HepG2 (cell line): ENCODE results near the gene CAMK2D.

Source experiments
- CCAR2 ChIP-seq: fragments of 200-400 bp; formaldehyde crosslinking; optimal IDR thresholded peaks from 2 replicates; pipeline ENCODE3; 2018; ENCODE audit warnings: low read depth, mild to moderate bottlenecking, low read length, moderate library complexity
- CTCF ChIP-seq: sonication (generic); formaldehyde crosslinking; IDR thresholded peaks from 2 replicates; pipeline ENCODE4 v1.5.0; 2020; ENCODE audit warnings: mild to moderate bottlenecking, missing genetic modification reagents, moderate library complexity
- EZH2 ChIP-seq: conservative IDR thresholded peaks from 2 replicates; pipeline ENCODE4 v1.6.1; 2012; ENCODE audit warnings: mild to moderate bottlenecking, low read depth, low read length, moderate library complexity
- HMG20A ChIP-seq: IDR thresholded peaks from 2 replicates; pipeline ENCODE4 v1.6.1; 2016; ENCODE audit warnings: borderline replicate concordance
- HNRNPLL ChIP-seq: fragments of 200-400 bp; formaldehyde crosslinking; IDR thresholded peaks from 2 replicates; pipeline ENCODE4 v1.6.1; 2017; ENCODE audit warnings: mild to moderate bottlenecking, low read depth, low read length; ENCODE audit not compliant: poor library complexity, severe bottlenecking
- JUNB ChIP-seq: sonication (generic); formaldehyde crosslinking; IDR thresholded peaks from 2 replicates; pipeline ENCODE4 v1.8.0; 2022; ENCODE audit warnings: missing genetic modification reagents, mild to moderate bottlenecking, borderline replicate concordance
- KMT2B ChIP-seq: IDR thresholded peaks from 2 replicates; pipeline ENCODE4 v1.6.1; 2016; ENCODE audit warnings: missing genetic modification reagents, missing compliant biosample characterization
- MAFK ChIP-seq, 2 experiments: IDR thresholded peaks in 1 of 2; conservative IDR thresholded peaks in 1 of 2; 2 replicates each; pipeline ENCODE4 v1.6.1; 2011; ENCODE audit warnings: improper control_type of control experiment in 2 of 2, low read length in 2 of 2
- RBM22 ChIP-seq: fragments of 200-400 bp; formaldehyde crosslinking; optimal IDR thresholded peaks from 2 replicates; pipeline ENCODE3; 2017; ENCODE audit warnings: mild to moderate bottlenecking, low read length, moderate library complexity
- RXRB ChIP-seq: IDR thresholded peaks from 2 replicates; pipeline ENCODE4 v1.6.1; 2016; ENCODE audit warnings: borderline replicate concordance, missing genetic modification reagents, missing compliant biosample characterization
- TCF7L2 ChIP-seq: IDR thresholded peaks from 2 replicates; pipeline ENCODE4 v1.6.1; 2011; ENCODE audit warnings: mild to moderate bottlenecking, low read depth, low read length, moderate library complexity
- ZZZ3 ChIP-seq: sonication (generic); formaldehyde crosslinking; IDR thresholded peaks from 2 replicates; pipeline ENCODE4 v1.4.0; 2020; ENCODE audit warnings: missing genetic modification reagents, mild to moderate bottlenecking, borderline replicate concordance

- TF ChIP-seq TCF7L2 = no peak
- TF ChIP-seq MAFK (conservative IDR thresholded peaks at IDR 0.05 in 1 of 2, IDR thresholded peaks at IDR 0.05 in 1 of 2; ENCODE audit: low read length in 2 of 2) = no peak
- TF ChIP-seq CTCF (CRISPR knock-in tag) = no peak
- TF ChIP-seq KMT2B = no peak
- no peak for TF ChIP-seq RBM22
- no peak for TF ChIP-seq ZZZ3 (CRISPR knock-in tag)
- TF ChIP-seq HMG20A = no peak
- no peak for TF ChIP-seq RXRB (CRISPR knock-in tag)
- no peak for TF ChIP-seq CCAR2
- no peak for TF ChIP-seq EZH2
- no peak for TF ChIP-seq JUNB (CRISPR knock-in tag)
- no peak for TF ChIP-seq HNRNPLL
Measured at GRCh38 chr4:113474017-113474416, 287.5 kb downstream of the CAMK2D start.
